Esophagus muscularis mucosa (tissue), 3 donors: ENCODE measurements around the gene PDE4D.

Source experiments
- CTCF ChIP-seq, 3 experiments: fragments of 200-600 bp in 2 of 3; fragments of 450-650 bp in 1 of 3; sonication (generic) in 2 of 3; IDR thresholded peaks; one replicate each; pipeline ENCODE4 v1.5.1; 2017 to 2019; ENCODE audit warnings: antibody characterized with exemption in 3 of 3, mild to moderate bottlenecking in 2 of 3, moderate library complexity in 1 of 3
- POLR2A ChIP-seq: fragments of 450-650 bp; IDR thresholded peaks from one replicate; pipeline ENCODE4 v1.6.1; 2017; ENCODE audit warnings: antibody characterized with exemption, moderate library complexity, mild to moderate bottlenecking, low read depth

- no peak for TF ChIP-seq CTCF (IDR thresholded peaks at IDR 0.05)
- TF ChIP-seq POLR2A: no peak
Observed at GRCh38 chr5:59146729-59147128, 746.8 kb downstream of the PDE4D start.
